HG02981 (cell line): ENCODE measurements around the gene TSPY8.
"Not testable (repeated sequence)": the region's sequence is repeated elsewhere in the genome, so short reads cannot be mapped to it uniquely, and the experiment has no call there.

Source experiments
- ATAC-seq: cut with Tn5 transposase; IDR thresholded peaks from one replicate; pipeline ENCODE4 v1.9.1; 2021; ENCODE audit warnings: mild to moderate bottlenecking, moderate library complexity; ENCODE audit not compliant: unreplicated experiment

The TSPY8 gene

GRCh38 chrY:9357497-9357896, at the start of gene TSPY8:
Gene TSPY8, plus strand, starts transcription at chrY:9357797. Its CDS starts 46 bp downstream, at chrY:9357843.
- ATAC-seq: not testable (repeated sequence)

- no peak for ATAC-seq
Observed at GRCh38 chrY:9320996-9321395, 36.6 kb upstream of the TSPY8 start.

DNA sequence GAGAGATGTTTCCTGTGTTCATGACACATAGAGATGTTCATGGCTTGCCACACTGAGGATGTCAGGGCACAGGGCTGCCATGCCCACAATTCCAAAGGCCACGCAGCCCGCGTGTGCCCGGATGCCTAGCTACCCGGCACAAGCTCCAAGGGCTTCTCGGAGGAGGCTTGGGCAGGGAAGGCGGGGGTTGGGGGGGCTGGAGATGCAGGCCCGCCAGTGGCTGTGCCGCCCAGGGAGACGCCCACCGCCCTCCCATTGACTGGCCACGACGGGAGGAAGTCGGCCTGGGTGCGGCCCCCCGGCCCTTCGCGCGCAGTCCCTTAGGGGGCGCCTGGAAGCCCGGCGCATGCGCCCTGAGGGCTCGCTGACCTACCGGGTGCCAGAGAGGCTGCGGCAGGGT, 20.4 kb upstream of the TSPY8 start, which contains the start of gene TSPY4:
Gene TSPY4 (plus strand): TSS at position 301 of the 400 bp plus-strand sequence. CDS start 46 bp downstream, at position 347.
- not testable (repeated sequence) for ATAC-seq

GRCh38 chrY:9396527-9396926, 38.9 kb downstream of the TSPY8 start:
- ATAC-seq: not testable (repeated sequence)

GRCh38 chrY:9398121-9398520, 40.5 kb downstream of the TSPY8 start, which contains the start of gene TSPY3:
Gene TSPY3, plus strand, starts transcription at chrY:9398421. Its CDS starts 46 bp downstream, at chrY:9398467.
- ATAC-seq: not testable (repeated sequence)
